Measurements from ENCODE around the gene MATCAP1. TPM values are rescaled to one million over a fixed set of nuclear protein-coding genes. Genes with fewer than 3 reads are reported as not detected.

The MATCAP1 gene
- total RNA-seq, 2 donors from 2014 or later, result 50.2 to 63.8 TPM

- 40 to 80% methylated on average over 1 to 7 of the region's 7 CpGs for WGBS, 2 experiments (ENCODE audit: insufficient coverage in 1 of 2, insufficient read length in 1 of 2)
- Mint-ChIP-seq H3K9me3 (no peaks in the 10 kb centered on the region), H3K4me1 (peaks cover 11% of the 10 kb centered on the region), H3K27ac (no peak overlapping the region), H3K36me3 (ENCODE audit: low read depth) (no peaks in the 10 kb centered on the region), H3K27me3 (ENCODE audit: insufficient read depth) (peaks cover 92% of the 10 kb centered on the region), H3K4me3 (no peak overlapping the region)
- Histone ChIP-seq H3K27me3 (ENCODE audit: control insufficient read depth, insufficient read depth, low read length, poor library complexity, severe bottlenecking) (peaks cover 85% of the 10 kb centered on the region), H3K27ac (ENCODE audit: low read depth, low read length) (no peak overlapping the region), H3K4me1 (ENCODE audit: control insufficient read depth, insufficient read depth, low read length) (no peaks in the 10 kb centered on the region), H3K9ac (ENCODE audit: extremely low read depth, low read length, poor library complexity, severe bottlenecking) (no peak overlapping the region), H3K4me3 (ENCODE audit: low read length) (no peak overlapping the region), H3K36me3 (ENCODE audit: control insufficient read depth, insufficient read depth, low read length) (no peaks in the 10 kb centered on the region), H3K9me3 (ENCODE audit: control insufficient read depth, low read length) (no peaks in the 10 kb centered on the region)
- TF ChIP-seq CTCF (conservative IDR thresholded peaks at IDR 0.05), result no peak
- DNase-seq, result no peak
Measured at GRCh38 chr16:67167588-67167987, 16.2 kb downstream of the MATCAP1 start.

GRCh38 chr16:67166598-67167168, 17.1 kb downstream of the MATCAP1 start:
- DNase-seq, result peak; percentile 38
- Histone ChIP-seq H3K4me1 (ENCODE audit: control insufficient read depth, insufficient read depth, low read length) (no peaks in the 10 kb centered on the region), H3K27ac (ENCODE audit: low read depth, low read length) (no peak overlapping the region), H3K9ac (ENCODE audit: extremely low read depth, low read length, poor library complexity, severe bottlenecking) (no peak overlapping the region), H3K36me3 (ENCODE audit: control insufficient read depth, insufficient read depth, low read length) (no peaks in the 10 kb centered on the region), H3K4me3 (ENCODE audit: low read length) (no peak overlapping the region), H3K27me3 (ENCODE audit: control insufficient read depth, insufficient read depth, low read length, poor library complexity, severe bottlenecking) (peaks cover 91% of the 10 kb centered on the region), H3K9me3 (ENCODE audit: control insufficient read depth, low read length) (no peaks in the 10 kb centered on the region)
- H3K4me1 Mint-ChIP-seq, result peaks cover 11% of the 10 kb centered on the region
- H3K27me3 Mint-ChIP-seq (ENCODE audit: insufficient read depth), result peaks cover 93% of the 10 kb centered on the region
- H3K27ac Mint-ChIP-seq, result no peak overlapping the region
- 84 to 100% methylated on average over 1 to 5 of the region's 5 CpGs for WGBS, 2 experiments (ENCODE audit: insufficient coverage in 1 of 2, insufficient read length in 1 of 2)
- no peaks in the 10 kb centered on the region for H3K36me3 Mint-ChIP-seq (ENCODE audit: low read depth)
- no peak overlapping the region for H3K4me3 Mint-ChIP-seq
- no peak for TF ChIP-seq CTCF (conservative IDR thresholded peaks at IDR 0.05)
- no peaks in the 10 kb centered on the region for H3K9me3 Mint-ChIP-seq

DNA sequence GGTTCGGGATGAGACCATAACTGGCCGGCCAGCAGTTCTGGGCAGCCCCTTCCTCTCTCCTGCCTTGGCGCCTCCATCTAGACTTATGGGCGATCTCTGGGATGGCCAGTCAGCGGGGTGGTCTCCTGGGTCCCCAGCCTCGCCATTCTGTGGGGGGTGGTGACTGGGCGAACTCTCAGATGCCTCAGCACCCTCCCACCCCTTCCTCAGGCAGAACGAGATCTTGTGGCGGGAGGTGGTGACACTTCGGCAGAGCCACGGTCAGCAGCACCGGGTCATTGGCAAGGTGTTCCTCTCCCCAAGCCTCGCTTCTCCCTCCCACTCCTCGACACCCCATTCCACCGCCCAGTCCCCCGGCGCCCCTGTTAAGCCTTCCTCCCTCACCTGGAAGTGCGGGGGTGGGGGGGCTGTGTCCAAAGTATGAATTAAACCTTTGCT, 17.6 kb downstream of the MATCAP1 start:
- Mint-ChIP-seq H3K27me3 (ENCODE audit: insufficient read depth) (peaks cover 93% of the 10 kb centered on the region), H3K27ac (no peak overlapping the region), H3K4me1 (peaks cover 9% of the 10 kb centered on the region), H3K9me3 (peaks cover under 1% of the 10 kb centered on the region), H3K36me3 (ENCODE audit: low read depth) (no peaks in the 10 kb centered on the region), H3K4me3 (no peak overlapping the region)
- no peak overlapping the region for H3K27ac ChIP-seq (ENCODE audit: low read depth, low read length)
- WGBS, 2 experiments (ENCODE audit: insufficient coverage in 1 of 2, insufficient read length in 1 of 2), result 0 to 38% methylated on average over 1 to 16 of the region's 18 CpGs
- H3K9me3 ChIP-seq (ENCODE audit: control insufficient read depth, low read length), result no peaks in the 10 kb centered on the region
- H3K36me3 ChIP-seq (ENCODE audit: control insufficient read depth, insufficient read depth, low read length), result no peaks in the 10 kb centered on the region
- no peak overlapping the region for H3K4me3 ChIP-seq (ENCODE audit: low read length)
- no peaks in the 10 kb centered on the region for H3K4me1 ChIP-seq (ENCODE audit: control insufficient read depth, insufficient read depth, low read length)
- peaks cover 91% of the 10 kb centered on the region for H3K27me3 ChIP-seq (ENCODE audit: control insufficient read depth, insufficient read depth, low read length, poor library complexity, severe bottlenecking)
- TF ChIP-seq CTCF (conservative IDR thresholded peaks at IDR 0.05), result no peak
- DNase-seq, result peak; percentile 51
- H3K9ac ChIP-seq (ENCODE audit: extremely low read depth, low read length, poor library complexity, severe bottlenecking), result no peak overlapping the region

Data from endodermal cell (in vitro differentiated cells).